Posterior cingulate gyrus (tissue), 11 donors: Measurements from ENCODE around the gene CDC14C.
"Not testable (repeated sequence)": the region's sequence is repeated elsewhere in the genome, so short reads cannot be mapped to it uniquely, and the experiment has no call there.

Experiments used
- DNase-seq, 10 donors: peaks; one replicate each; pipeline versions ENCODE4 v3.0.0 to v3.0.0-alpha.2; 2020 to 2021; ENCODE audit warnings: mixed read lengths in 3 of 10
- intact Hi-C: fragments of 100-400 bp; cut with DNase I; formaldehyde crosslinking; loops from one replicate; pipeline ENCODE4 v1.15.1; 2023

The CDC14C gene

GRCh38 chr7:48924433-48924832 is at the start of gene CDC14C:
TSS of gene CDC14C (plus strand) at chr7:48924547. CDS start at chr7:48924673, 126 bp downstream.
- peak in 2 of 10 donors; percentile 49 to 72 for DNase-seq
- intact Hi-C loops: no loop called here

- DNase-seq: peak; percentile 39 to 95 (median 68)
- intact Hi-C loops: loop anchor here (1.0 to 2.0 kb wide), 2 partner anchors 538 to 575 kb away; no protein-coding TSS in a partner anchor
Observed at GRCh38 chr7:48875045-48875916, 49.1 kb upstream of the CDC14C start.

- intact Hi-C loops: no loop called here
- no peak for DNase-seq
Observed at GRCh38 chr7:48876087-48876486, 48.3 kb upstream of the CDC14C start.

GRCh38 chr7:48880851-48881250 is 43.5 kb upstream of the CDC14C start:
- intact Hi-C loops: no loop called here
- DNase-seq: no peak

- DNase-seq: peak in 4 of 10 donors; percentile 24 to 81 (median 50)
- intact Hi-C loops: no loop called here
Observed at GRCh38 chr7:48887500-48887899, 36.8 kb upstream of the CDC14C start.

- intact Hi-C loops: no loop called here
Observed at GRCh38 chr7:48894574-48894973, 29.8 kb upstream of the CDC14C start.

GRCh38 chr7:48899932-48900331 is 24.4 kb upstream of the CDC14C start:
- no peak for DNase-seq
- intact Hi-C loops: no loop called here

More at GRCh38 chr7:48894574-48894973, 29.8 kb upstream of the CDC14C start:
- DNase-seq: no peak

GRCh38 chr7:48901966-48902365 is 22.4 kb upstream of the CDC14C start:
- no peak for DNase-seq
- intact Hi-C loops: no loop called here

- intact Hi-C loops: no loop called here
- DNase-seq: no peak
Observed at GRCh38 chr7:48904975-48905374, 19.4 kb upstream of the CDC14C start.

- intact Hi-C loops, DNase-seq: not testable (repeated sequence)
Observed at GRCh38 chr7:48905686-48906085, 18.7 kb upstream of the CDC14C start.

- intact Hi-C loops, DNase-seq: not testable (repeated sequence)
Observed at GRCh38 chr7:48909887-48910286, 14.5 kb upstream of the CDC14C start.

- intact Hi-C loops: no loop called here
- DNase-seq: no peak
Observed at GRCh38 chr7:48931481-48931880, 7.1 kb downstream of the CDC14C start.

GRCh38 chr7:48932126-48932910 is 8.0 kb downstream of the CDC14C start:
- intact Hi-C loops: no loop called here
- no peak for DNase-seq

GRCh38 chr7:48933549-48934085 is 9.3 kb downstream of the CDC14C start:
- no peak for DNase-seq
- intact Hi-C loops: no loop called here

GRCh38 chr7:48938539-48939295 is 14.4 kb downstream of the CDC14C start:
- intact Hi-C loops: no loop called here
- DNase-seq: no peak

GRCh38 chr7:48943279-48943990 is 19.1 kb downstream of the CDC14C start:
- no peak for DNase-seq
- intact Hi-C loops: no loop called here

- intact Hi-C loops: no loop called here
Observed at GRCh38 chr7:48955916-48956315, 31.6 kb downstream of the CDC14C start.

GRCh38 chr7:48959676-48960075 is 35.3 kb downstream of the CDC14C start:
- intact Hi-C loops: no loop called here
- no peak for DNase-seq

More at GRCh38 chr7:48955916-48956315, 31.6 kb downstream of the CDC14C start:
- no peak for DNase-seq

GRCh38 chr7:48962821-48963505 is 38.6 kb downstream of the CDC14C start:
- intact Hi-C loops: no loop called here
- DNase-seq: peak in 1 of 10 donors; percentile 65
